Measurements from ENCODE around the gene OR8B3.
"Not testable (repeated sequence)": the region's sequence is repeated elsewhere in the genome, so short reads cannot be mapped to it uniquely, and the experiment has no call there.

OR8B3 gene, protein sequence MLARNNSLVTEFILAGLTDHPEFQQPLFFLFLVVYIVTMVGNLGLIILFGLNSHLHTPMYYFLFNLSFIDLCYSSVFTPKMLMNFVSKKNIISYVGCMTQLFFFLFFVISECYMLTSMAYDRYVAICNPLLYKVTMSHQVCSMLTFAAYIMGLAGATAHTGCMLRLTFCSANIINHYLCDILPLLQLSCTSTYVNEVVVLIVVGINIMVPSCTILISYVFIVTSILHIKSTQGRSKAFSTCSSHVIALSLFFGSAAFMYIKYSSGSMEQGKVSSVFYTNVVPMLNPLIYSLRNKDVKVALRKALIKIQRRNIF

DNA sequence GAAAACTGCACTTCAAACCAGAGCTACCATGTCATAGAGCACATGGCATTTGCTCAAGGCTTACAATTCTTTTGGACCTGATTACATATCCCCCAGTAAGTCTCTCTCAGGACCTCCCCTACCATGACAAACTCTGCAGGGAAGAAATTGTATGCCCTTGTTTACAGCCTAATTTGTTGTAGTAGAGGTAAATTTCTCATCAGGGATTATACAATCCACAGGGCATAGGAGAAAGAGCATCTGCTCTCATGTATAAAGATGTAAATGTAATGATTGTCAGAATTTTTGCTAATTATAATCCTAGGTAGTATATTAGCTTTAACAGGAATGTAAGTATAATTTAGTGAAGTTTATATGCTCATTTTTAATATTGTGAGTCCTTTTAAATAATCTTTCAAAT lies at the start of gene OR8B3:
TSS of gene OR8B3 (minus strand) at position 101 of the 400 bp plus-strand sequence. CDS start 1,673 bp downstream, outside the sequence.
- no peak for DNase-seq (ENCODE audit: low read depth in 1 of 2, low spot score in 1 of 2)

DNA sequence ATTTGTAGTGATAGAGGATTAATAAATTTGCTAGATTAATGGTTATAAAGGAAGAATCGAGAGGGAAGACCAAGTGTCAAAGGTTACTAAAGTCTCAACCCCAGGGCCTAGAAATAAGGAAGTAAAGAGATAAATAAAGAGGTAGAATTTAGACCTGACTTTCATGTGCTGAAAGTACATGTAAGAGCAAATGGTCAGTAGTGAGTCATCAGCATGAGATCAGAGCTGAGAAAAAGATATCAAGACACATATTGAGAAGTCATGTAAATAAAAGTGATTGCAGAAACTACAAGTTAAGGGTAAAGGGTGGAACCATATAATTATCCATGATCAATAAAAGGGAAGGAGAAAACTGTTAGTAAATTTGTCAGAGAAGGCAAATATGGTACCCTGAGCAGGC lies 48.1 kb upstream of the OR8B3 start:
- no peak for DNase-seq (ENCODE audit: low read depth in 1 of 2, low spot score in 1 of 2)

DNA sequence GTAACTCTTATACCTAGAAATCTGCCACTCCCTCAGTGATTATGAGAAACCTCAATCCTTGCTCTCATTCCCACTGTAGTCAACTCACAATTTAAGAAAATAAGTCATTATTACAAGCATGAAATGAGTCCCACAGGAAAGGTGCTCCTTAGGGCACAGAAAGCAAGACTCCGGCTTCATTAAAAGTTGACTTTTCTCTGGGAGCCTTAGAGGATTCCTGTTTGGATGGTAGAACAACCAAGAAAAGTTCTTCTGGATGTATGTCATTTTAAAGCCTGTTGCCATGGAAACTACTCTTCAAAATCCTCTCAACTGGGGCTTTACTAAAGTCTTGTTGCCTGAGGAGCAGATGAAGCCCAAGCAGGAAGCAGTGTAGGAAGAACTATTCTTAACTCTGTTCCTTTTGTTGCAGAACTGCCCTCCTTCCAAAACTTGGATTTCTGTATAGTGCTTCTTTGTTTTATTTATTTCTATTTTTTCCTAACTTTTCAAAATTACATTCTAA lies 46.9 kb upstream of the OR8B3 start, which contains the start of gene OR8B8:
TSS of gene OR8B8 (minus strand) at position 51 of the 505 bp plus-strand sequence. CDS start 4,611 bp downstream, outside the sequence.
- DNase-seq (ENCODE audit: low read depth in 1 of 2, low spot score in 1 of 2), result no peak

DNA sequence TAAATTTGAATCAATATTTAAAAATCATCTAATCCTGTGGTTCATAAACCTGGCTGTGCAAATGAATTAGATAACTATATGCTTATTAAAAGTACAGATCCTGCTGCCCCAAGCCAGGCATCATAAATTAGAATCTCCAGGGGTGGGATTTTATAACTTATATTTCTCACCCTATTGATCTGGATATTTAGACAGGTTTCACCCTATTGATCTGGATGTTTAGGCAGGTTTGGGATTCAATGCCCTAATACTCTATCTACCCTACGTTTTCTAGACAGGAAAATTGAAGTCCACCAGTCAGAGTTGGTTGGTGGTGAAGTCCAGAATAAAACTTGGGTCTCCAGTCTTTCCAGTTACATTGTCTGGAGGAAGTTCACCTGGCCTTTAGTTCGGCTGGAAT lies 44.0 kb upstream of the OR8B3 start:
- DNase-seq (ENCODE audit: low read depth in 1 of 2, low spot score in 1 of 2), result no peak

DNA sequence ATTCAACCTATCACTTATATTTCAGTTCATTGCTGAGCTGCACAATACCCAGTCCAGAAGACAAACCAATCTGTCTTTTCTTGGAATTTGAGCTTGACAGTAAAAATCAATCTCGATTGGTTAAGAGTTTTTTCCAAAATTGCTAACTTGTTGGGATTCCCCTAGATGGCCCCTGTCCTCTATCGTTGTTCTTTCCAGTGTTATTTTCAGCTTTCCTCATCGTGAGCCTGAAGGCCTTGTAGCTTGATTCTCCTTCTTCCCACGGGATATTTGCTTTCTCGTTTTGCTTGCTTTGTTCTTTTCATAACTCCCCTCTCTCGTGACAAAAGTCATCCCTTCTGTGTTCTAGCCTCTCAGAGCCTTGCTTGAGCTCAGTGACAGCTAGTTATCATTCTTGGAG lies 43.6 kb upstream of the OR8B3 start:
- no peak for DNase-seq (ENCODE audit: low read depth in 1 of 2, low spot score in 1 of 2)

DNA sequence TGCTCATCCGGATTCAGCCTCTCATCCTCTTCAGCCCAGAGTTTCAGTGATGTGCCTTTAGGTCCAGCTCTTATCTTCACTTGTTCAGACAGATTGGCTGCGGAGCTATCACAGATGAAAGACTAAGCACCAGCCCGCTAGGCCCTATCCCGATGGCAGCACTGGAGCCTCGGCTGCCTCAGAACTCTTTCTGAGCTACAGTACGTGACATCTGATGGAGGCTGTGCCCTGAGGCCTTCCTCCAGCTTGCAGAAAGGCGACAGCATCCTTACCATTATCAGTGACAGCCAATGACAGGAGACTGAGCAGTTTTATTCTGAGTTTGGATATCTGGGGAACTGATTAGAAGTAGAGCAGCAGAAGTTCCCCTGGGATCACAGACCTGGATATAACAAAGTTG lies 42.7 kb upstream of the OR8B3 start:
- no peak for DNase-seq (ENCODE audit: low read depth in 1 of 2, low spot score in 1 of 2)

DNA sequence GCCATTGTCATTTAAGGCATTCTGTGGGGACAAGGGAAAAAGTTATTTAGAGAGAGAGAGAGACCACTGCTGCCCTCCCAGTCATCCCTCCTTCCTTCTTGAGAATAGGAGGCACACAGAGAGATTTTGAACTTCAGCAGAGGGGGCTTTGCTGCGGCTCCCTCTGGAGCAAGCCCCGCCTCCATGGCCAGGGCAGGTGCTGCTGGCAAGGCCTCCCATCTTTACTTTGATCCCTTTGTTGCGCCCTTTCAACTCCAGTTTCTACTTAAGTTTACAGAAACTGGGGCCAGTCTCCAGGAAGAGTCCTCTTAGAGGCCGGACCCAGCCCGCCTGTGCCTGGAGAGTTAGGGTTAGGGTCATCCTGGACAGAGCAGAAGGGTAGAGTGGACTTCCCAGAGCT lies 42.3 kb upstream of the OR8B3 start:
- DNase-seq (ENCODE audit: low read depth in 1 of 2, low spot score in 1 of 2), result no peak

DNA sequence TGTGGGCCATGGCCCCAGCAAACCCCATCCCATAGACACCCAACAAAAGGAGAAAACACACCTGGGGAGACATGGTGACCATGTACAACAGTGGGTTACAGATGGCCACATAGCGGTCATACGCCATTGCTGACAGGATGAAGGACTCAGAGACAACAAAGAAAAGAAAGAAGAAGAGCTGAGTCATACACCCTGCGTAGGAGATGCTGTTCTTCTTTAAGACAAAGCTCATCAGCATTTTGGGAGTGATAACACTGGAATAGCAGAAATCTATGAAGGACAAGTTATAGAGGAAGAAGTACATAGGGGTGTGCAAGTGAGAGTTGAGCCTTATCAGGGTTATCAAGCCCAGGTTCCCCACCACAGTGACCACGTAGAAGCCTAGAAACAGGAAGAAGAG lies 41.8 kb upstream of the OR8B3 start:
- DNase-seq (ENCODE audit: low read depth in 1 of 2, low spot score in 1 of 2), result no peak

DNA sequence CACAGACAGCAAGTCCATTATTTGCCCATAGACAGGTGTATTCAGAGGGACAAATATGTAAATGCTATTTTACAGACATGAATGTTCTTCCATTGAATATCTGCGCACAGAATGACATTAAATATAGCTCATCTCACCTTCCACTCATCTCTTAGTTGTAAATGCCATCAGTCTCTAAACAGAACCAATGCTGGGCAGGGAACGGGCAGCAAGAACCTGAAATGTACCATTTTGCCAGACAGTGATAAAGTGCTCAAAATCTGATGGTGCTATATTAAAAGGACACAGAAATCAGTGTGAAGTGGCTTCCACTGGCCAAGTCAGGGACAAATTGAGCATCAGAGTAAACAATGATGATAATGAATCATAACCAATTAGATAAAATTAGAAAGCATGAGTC lies 35.9 kb upstream of the OR8B3 start:
- no peak for DNase-seq (ENCODE audit: low read depth in 1 of 2, low spot score in 1 of 2)

DNA sequence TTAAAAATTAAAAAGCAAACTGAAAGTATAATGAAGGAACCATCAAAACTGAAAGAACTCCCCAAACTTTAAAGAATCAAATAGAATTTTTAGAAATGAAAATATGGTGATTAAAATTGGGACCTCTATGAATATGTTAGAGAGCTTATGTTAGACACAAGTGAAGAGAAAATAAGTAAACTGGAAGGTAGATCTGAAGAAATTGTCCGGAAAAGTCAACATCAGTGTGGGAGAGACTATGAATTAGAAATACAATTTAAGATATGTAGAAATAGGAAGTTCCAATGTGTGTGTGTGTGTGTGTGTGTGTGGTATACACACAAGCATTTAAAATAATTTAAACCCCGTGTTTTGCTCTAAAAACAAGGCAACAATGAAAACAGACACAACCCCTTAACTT lies 30.8 kb upstream of the OR8B3 start:
- DNase-seq (ENCODE audit: low read depth in 1 of 2, low spot score in 1 of 2), result no peak

DNA sequence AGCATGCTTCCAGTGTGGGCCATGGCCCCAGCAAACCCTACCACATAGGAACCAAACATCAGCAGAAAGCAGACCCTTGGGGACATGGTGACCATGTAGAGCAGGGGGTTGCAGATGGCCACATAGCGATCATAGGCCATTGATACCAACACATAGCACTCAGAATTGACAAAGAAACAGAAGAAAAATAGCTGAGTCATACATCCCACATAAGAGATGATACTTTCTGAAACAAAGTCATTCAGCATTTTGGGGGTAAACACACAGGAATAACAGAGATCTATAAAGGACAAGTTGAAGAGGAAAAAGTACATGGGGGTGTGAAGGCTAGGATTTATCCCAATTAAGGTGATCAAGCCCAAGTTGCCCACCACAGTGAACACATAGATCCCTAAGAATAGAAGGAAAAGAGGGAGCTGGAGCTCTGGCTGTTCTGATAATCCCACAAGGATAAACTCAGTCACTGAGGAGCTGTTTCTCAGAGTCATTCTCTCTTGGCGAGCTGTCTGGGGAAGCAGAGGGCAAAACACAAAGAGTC lies 25.6 kb upstream of the OR8B3 start, which contains the start of gene OR8B4:
TSS of gene OR8B4 (minus strand) at position 488 of the 538 bp plus-strand sequence. CDS start at position 488, 0 bp downstream.
- DNase-seq (ENCODE audit: low read depth in 1 of 2, low spot score in 1 of 2), result no peak

DNA sequence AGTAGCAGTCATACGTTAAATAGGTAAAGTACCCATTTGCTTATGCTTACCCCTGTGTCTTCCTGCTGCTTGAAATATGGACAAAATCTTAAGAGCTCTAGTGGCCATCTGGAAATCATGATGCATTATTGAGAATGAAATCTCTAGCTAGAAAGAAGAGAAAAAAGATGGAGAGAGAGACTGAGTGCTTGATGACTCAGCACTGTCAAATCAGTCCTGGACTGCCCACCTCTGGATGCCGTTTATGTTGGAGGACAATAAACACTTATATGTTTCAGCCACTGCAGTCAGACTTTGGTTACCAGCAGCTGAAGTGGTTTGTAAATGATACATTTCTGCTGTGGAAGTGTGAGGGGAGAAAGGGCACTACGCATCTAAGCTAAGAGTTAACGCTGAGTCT lies 22.2 kb upstream of the OR8B3 start:
- no peak for DNase-seq (ENCODE audit: low read depth in 1 of 2, low spot score in 1 of 2)

DNA sequence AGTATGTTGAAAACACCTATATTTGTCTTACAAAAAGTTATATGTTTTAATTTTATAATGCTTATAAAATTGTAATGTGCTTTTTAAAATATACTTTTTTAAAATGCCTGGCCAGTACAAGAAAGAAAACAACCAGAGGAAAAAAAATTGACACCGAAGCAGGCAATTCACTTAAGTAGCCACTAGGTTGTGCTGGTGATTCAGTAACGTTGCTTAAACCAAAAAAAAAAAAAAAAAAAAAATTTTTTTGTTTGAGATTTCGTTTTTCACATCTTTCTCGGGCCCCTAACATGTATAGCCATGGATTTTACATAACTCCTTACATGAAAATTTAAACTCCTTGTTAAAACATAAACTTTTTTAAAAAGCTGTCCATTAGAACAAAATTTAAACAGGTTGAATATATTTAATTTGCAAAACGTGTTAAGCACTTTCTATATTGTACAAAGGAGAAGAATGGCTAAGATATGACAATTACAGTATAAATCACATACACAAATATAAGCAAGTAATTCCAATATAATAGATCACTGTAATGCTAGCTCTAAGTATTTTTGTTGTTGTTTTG lies 16.6 kb upstream of the OR8B3 start:
- DNase-seq (ENCODE audit: low read depth in 1 of 2, low spot score in 1 of 2), result no peak

DNA sequence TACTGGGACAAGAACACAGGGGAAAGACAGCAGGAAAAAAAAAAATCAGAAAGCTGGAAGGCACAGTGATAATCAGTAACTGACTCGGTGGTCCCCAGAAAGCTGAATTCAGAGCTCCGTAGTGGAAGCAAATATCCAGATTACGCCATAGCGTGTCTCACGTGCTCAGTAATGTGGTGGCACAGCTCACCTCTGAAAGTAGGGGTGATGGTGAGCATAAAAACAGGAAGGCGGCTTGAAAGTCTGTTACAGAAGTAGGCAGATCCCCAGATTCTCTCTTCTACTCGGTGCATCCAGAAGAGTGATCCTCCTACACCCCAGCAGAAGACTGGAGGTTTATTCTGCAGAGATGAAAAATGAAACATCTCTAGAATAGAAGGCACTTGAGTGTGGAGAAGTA lies 11.1 kb upstream of the OR8B3 start:
- DNase-seq (ENCODE audit: low read depth in 1 of 2, low spot score in 1 of 2), result no peak

DNA sequence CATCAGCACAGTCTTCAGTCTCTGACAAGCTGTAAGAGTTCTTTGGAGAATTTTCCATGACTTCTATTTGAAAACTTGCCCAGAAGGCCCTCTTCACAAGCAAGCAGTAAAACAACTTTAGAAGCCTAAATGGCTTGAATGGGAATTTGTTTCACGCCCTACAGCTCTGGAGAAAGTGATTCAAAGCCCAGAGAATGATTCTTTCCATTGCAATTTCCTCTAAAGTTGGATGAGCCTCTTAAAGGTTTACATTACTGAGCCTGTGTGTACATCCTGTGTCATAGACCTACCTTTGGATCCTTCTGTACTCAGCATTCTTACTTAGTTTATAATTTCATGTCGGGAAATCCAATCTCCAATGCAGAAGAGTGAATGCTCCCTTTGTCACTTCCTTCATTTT lies 6.8 kb upstream of the OR8B3 start:
- DNase-seq (ENCODE audit: low read depth in 1 of 2, low spot score in 1 of 2), result no peak

DNA sequence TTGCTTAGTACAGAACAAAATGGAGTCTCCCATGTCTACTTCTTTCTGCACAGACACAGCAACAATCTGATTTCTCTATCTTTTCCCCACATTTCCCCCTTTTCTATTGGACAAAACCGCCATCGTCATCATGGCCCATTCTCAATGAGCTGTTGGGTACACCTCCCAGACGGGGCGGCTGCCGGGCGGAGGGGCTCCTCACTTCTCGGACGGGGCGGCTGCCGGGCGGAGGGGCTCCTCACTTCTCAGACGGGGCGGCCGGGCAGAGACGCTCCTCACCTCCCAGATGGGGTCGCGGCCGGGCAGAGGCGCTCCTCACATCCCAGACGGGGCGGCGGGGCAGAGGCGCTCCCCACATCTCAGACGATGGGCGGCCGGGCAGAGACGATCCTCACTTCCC lies 4.4 kb upstream of the OR8B3 start:
- DNase-seq (ENCODE audit: low read depth in 1 of 2, low spot score in 1 of 2), result not testable (repeated sequence)

DNA sequence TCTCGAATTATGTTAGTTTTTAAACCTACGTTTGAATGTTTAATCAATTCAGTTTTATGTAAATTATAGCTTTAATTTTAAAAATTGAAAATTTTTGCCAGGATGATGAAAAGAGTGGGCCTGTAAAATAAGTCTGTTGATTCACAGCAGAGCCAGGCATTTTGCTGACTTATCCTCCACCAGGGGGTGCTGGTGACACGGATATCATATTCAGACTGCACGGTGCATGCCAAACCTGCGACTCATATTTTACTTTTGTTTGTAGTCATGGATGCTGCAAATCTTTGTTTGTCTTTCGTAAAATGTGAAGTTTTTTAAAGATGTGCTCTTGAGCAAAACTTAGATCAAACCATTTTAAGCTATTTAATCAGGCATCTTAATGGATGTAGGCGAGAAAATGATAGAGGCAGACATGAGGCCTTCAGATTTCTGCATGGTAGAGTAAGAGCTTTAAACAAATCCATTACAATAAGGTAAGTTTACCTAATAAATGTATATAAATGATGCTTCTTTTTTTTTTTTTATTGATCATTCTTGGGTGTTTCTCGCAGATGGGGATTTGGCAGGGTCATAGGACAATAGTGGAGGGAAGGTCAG lies 3.6 kb upstream of the OR8B3 start:
- no peak for DNase-seq (ENCODE audit: low read depth in 1 of 2, low spot score in 1 of 2)

DNA sequence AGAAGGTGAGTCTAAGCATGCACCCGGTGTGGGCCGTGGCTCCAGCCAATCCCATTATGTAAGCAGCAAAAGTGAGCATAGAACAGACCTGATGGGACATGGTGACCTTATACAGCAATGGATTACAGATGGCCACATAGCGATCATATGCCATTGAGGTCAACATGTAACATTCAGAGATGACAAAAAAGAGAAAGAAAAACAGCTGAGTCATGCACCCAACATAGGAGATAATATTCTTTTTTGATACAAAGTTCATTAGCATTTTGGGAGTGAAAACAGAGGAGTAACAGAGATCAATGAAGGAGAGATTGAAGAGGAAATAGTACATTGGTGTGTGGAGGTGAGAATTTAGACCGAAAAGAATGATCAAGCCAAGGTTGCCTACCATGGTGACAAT lies 2.0 kb downstream of the OR8B3 start:
- not testable (repeated sequence) for DNase-seq (ENCODE audit: low read depth in 1 of 2, low spot score in 1 of 2)

DNA sequence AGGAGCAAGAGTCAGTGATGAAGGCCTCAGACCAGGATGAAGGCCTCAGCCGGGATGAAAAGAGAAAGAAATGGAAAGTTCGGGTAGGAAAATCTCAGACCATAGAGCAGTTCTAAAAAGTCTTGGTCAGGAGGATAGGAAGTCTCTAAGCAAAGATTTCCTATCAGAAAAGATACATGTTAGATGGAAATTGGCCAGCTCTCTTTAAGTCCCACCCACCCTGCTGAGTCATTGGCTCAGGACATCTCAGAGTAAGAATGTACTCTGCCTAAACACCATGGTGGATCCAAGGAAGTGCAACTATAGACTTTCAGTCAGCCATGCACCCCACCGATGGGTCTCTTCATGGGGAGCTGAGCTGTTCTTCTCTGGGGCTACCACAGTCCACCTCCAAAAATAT lies 4.4 kb downstream of the OR8B3 start:
- DNase-seq (ENCODE audit: low read depth in 1 of 2, low spot score in 1 of 2), result no peak

DNA sequence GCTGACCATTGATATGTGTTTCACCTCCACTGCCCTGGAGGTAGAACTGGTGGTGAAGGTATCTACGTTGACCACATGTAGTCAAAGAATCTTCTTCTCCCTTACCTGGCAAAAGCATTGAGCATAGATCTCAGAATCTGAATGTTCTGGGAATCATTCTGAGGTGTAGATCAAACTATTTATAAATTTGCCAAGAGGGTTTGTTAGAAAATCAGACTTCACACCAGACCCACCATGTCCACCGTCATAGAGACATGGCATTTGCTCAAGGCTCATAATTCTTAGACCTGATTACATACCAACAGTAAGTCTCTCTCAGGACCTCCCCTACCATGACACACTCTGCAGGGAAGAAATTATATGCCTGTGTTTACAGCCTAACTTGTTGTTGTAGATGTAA lies 14.4 kb downstream of the OR8B3 start, which contains the start of gene OR8B2:
TSS of gene OR8B2 (minus strand) at position 101 of the 400 bp plus-strand sequence. CDS start 1,156 bp downstream, outside the sequence.
- DNase-seq (ENCODE audit: low read depth in 1 of 2, low spot score in 1 of 2), result no peak

DNA sequence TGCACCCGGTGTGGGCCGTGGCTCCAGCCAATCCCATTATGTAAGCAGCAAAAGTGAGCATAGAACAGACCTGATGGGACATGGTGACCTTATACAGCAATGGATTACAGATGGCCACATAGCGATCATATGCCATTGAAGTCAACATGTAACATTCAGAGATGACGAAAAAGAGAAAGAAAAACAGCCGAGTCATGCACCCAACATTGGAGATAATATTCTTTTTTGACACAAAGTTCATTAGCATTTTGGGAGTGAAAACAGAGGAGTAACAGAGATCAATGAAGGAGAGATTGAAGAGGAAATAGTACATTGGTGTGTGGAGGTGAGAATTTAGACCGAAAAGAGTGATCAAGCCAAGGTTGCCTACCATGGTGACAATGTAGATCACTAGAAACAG lies 16.0 kb downstream of the OR8B3 start:
- DNase-seq (ENCODE audit: low read depth in 1 of 2, low spot score in 1 of 2), result not testable (repeated sequence)

DNA sequence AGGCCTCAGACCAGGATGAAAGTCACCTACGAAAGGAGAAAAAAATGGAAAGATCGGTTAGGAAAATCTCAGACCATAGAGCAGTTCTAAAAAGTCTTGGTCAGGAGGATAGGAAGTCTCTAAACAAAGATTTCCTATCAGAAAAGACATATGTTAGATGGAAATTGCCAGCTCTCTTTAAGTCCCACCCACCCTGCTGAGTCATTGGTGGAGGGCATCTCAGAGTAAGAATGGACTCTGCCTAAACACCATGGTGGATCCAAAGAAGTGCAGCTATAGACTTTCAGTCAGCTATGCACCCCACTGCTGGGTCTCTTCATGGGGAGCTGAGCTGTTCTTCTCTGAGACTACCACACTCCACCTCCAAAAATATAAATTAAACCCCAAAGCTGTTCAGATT lies 18.2 kb downstream of the OR8B3 start:
- no peak for DNase-seq (ENCODE audit: low read depth in 1 of 2, low spot score in 1 of 2)
